ENCODE measurements around the gene HAT1. TPM values are rescaled to one million over a fixed set of nuclear protein-coding genes. Genes with fewer than 3 reads are reported as not detected.
"Not testable (repeated sequence)": the region's sequence is repeated elsewhere in the genome, so short reads cannot be mapped to it uniquely, and the experiment has no call there.

Gene HAT1
- 43.3 TPM for total RNA-seq (ENCODE audit: insufficient read depth, low replicate concordance)

GRCh38 chr2:171922230-171923022 is at the start of gene HAT1:
TSS of gene HAT1 (plus strand) at chr2:171922461. CDS start at chr2:171922501, 40 bp downstream.
- peak; percentile 99 for DNase-seq (ENCODE audit: low spot score)

GRCh38 chr2:171874517-171874916 is 47.7 kb upstream of the HAT1 start:
- no peak for DNase-seq (ENCODE audit: low spot score)

GRCh38 chr2:171874963-171875362 is 47.3 kb upstream of the HAT1 start:
- no peak for DNase-seq (ENCODE audit: low spot score)

- peak; percentile 69 for DNase-seq (ENCODE audit: low spot score)
Measured at GRCh38 chr2:171878481-171878993, 43.7 kb upstream of the HAT1 start.

- DNase-seq (ENCODE audit: low spot score), result no peak
Measured at GRCh38 chr2:171879865-171880264, 42.4 kb upstream of the HAT1 start.

- no peak for DNase-seq (ENCODE audit: low spot score)
Measured at GRCh38 chr2:171880774-171881173, 41.5 kb upstream of the HAT1 start.

- DNase-seq (ENCODE audit: low spot score), result no peak
Measured at GRCh38 chr2:171882089-171882769, 40.0 kb upstream of the HAT1 start.

- DNase-seq (ENCODE audit: low spot score), result no peak
Measured at GRCh38 chr2:171883275-171883893, 38.9 kb upstream of the HAT1 start.

- no peak for DNase-seq (ENCODE audit: low spot score)
Measured at GRCh38 chr2:171889333-171889732, 32.9 kb upstream of the HAT1 start.

- DNase-seq (ENCODE audit: low spot score), result no peak
Measured at GRCh38 chr2:171889808-171890207, 32.5 kb upstream of the HAT1 start.

GRCh38 chr2:171893196-171893823 is 29.0 kb upstream of the HAT1 start:
- no peak for DNase-seq (ENCODE audit: low spot score)

- DNase-seq (ENCODE audit: low spot score), result peak; percentile 91
Measured at GRCh38 chr2:171893824-171894611, 28.2 kb upstream of the HAT1 start, which contains the start of gene SLC25A12. TSS of gene SLC25A12 (minus strand) at chr2:171894244. CDS start at chr2:171894214, 30 bp downstream.

GRCh38 chr2:171894612-171894947 is 27.7 kb upstream of the HAT1 start:
- no peak for DNase-seq (ENCODE audit: low spot score)

GRCh38 chr2:171895786-171896185 is 26.5 kb upstream of the HAT1 start:
- peak; percentile 44 for DNase-seq (ENCODE audit: low spot score)

- DNase-seq (ENCODE audit: low spot score), result not testable (repeated sequence)
Measured at GRCh38 chr2:171899623-171900282, 22.5 kb upstream of the HAT1 start.

- no peak for DNase-seq (ENCODE audit: low spot score)
Measured at GRCh38 chr2:171902840-171903420, 19.3 kb upstream of the HAT1 start.

GRCh38 chr2:171908235-171908634 is 14.0 kb upstream of the HAT1 start:
- no peak for DNase-seq (ENCODE audit: low spot score)

- peak; percentile 65 for DNase-seq (ENCODE audit: low spot score)
Measured at GRCh38 chr2:171909266-171909665, 13.0 kb upstream of the HAT1 start.

- no peak for DNase-seq (ENCODE audit: low spot score)
Measured at GRCh38 chr2:171910494-171910893, 11.8 kb upstream of the HAT1 start.

GRCh38 chr2:171913517-171913916 is 8.7 kb upstream of the HAT1 start:
- no peak for DNase-seq (ENCODE audit: low spot score)
